ENCODE data around the gene RAI14. TPM values are rescaled to one million over a fixed set of nuclear protein-coding genes. Genes with fewer than 3 reads are reported as not detected.
"Not testable (repeated sequence)": the region's sequence is repeated elsewhere in the genome, so short reads cannot be mapped to it uniquely, and the experiment has no call there.

RAI14 gene
- total RNA-seq, 1 donor from 2014 or later = 307 TPM

DNA sequence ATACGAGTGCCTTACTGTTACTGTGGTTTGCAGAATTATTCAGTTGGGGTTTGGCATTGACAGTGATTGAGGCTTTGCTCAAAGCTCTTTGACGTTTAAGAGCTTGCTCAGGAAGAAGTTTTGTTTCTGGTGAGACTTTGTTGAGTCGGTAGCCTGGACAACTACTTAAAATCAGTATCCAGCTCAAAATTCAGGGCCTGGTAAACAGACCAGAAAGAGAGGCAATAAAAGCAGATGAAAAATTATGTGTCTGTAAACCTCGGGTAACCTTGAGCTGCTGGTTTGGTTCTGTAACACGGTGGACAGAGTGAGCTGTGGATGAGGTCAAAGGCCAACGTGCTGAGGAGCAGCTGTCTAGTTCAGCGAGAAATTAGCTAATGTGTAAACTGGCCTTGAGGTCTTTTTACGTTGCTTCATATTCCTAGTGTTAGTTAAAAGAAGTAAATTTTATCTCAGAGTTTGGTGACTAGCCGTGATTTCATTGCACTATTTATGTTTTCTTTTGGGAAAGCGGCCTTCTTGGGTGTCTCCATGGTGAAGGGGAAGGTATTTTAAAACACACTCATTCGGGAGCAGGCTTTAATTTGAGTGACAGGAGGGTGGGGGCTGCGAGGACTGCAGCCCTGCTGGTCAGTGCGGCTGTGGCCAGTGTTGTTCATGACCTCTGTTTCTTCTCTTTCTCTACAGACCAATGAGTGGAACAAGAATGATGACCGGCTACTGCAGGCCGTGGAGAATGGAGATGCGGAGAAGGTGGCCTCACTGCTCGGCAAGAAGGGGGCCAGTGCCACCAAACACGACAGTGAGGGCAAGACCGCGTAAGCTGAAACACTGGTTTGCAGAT is 100.9 kb downstream of the RAI14 start:
- Histone ChIP-seq H3K27me3 (ENCODE audit: insufficient read depth, low read length) (no peaks in the 10 kb centered on the region), H2AFZ (ENCODE audit: low read depth, low read length) (no peak overlapping the region), H3K9me3 (ENCODE audit: insufficient read depth, low read depth, low read length) (no peaks in the 10 kb centered on the region), H3K27ac (ENCODE audit: low read depth, low read length) (peak overlapping the region; percentile 3), H3K36me3 (ENCODE audit: insufficient read depth, low read length) (peaks cover 39% of the 10 kb centered on the region), H3K9ac (ENCODE audit: low read length) (peak overlapping the region; percentile 14), H3K4me3 (ENCODE audit: insufficient read depth, low read depth, low read length) (no peak overlapping the region), H4K20me1 (ENCODE audit: insufficient read depth, low read length) (peaks cover 60% of the 10 kb centered on the region), H3K4me1 (ENCODE audit: insufficient read depth, low read length) (peaks cover 5% of the 10 kb centered on the region), H3K79me2 (ENCODE audit: insufficient read depth, low read length) (peaks cover 94% of the 10 kb centered on the region), H3K4me2 (ENCODE audit: low read length) (no peak overlapping the region)
- H3K27me3 Mint-ChIP-seq (ENCODE audit: low read depth, unreplicated experiment) = no peaks in the 10 kb centered on the region
- peak; percentile 32 for DNase-seq (ENCODE audit: low read depth)
- peaks cover 23% of the 10 kb centered on the region for H3K4me1 Mint-ChIP-seq (ENCODE audit: low read depth, unreplicated experiment)
- peaks cover 33% of the 10 kb centered on the region for H3K36me3 Mint-ChIP-seq (ENCODE audit: low read depth, unreplicated experiment)
- H3K9me3 Mint-ChIP-seq (ENCODE audit: unreplicated experiment) = no peaks in the 10 kb centered on the region
- H3K27ac Mint-ChIP-seq (ENCODE audit: unreplicated experiment) = peak overlapping the region; percentile 3
- TF ChIP-seq EZH2 (IDR thresholded peaks at IDR 0.05; ENCODE audit: insufficient read depth, low read length) = no peak
- TF ChIP-seq, protein P1, sequence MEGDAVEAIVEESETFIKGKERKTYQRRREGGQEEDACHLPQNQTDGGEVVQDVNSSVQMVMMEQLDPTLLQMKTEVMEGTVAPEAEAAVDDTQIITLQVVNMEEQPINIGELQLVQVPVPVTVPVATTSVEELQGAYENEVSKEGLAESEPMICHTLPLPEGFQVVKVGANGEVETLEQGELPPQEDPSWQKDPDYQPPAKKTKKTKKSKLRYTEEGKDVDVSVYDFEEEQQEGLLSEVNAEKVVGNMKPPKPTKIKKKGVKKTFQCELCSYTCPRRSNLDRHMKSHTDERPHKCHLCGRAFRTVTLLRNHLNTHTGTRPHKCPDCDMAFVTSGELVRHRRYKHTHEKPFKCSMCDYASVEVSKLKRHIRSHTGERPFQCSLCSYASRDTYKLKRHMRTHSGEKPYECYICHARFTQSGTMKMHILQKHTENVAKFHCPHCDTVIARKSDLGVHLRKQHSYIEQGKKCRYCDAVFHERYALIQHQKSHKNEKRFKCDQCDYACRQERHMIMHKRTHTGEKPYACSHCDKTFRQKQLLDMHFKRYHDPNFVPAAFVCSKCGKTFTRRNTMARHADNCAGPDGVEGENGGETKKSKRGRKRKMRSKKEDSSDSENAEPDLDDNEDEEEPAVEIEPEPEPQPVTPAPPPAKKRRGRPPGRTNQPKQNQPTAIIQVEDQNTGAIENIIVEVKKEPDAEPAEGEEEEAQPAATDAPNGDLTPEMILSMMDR (IDR thresholded peaks at IDR 0.05; ENCODE audit: insufficient read depth, low read depth, low read length) = no peak
- no peak for FAIRE-seq
- H3K4me3 Mint-ChIP-seq (ENCODE audit: unreplicated experiment) = peak overlapping the region; percentile 7

DNA sequence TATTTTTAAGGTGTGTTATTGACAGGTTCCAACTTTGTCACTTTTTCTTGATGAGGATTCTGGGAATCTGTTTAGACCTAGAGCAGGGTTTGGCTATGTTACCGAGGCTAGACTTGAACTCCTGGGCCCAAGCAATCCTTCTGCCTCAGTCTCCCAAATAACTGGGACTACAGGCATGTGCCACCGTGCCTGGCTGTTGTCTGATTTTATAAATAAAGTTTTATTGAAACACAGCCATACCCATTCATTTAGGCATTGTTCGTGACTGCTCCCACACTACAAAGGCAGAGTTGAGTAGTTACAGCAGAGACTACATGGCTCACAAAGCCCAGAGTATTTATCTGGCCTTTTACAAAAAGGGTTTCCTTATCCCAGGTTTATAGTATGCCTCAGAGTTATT is 102.4 kb downstream of the RAI14 start:
- Histone ChIP-seq H4K20me1 (ENCODE audit: insufficient read depth, low read length) (peaks cover 64% of the 10 kb centered on the region), H3K27me3 (ENCODE audit: insufficient read depth, low read length) (no peaks in the 10 kb centered on the region), H3K4me2 (ENCODE audit: low read length) (no peak overlapping the region), H3K4me1 (ENCODE audit: insufficient read depth, low read length) (peaks cover 11% of the 10 kb centered on the region), H3K9me3 (ENCODE audit: insufficient read depth, low read depth, low read length) (no peaks in the 10 kb centered on the region), H2AFZ (ENCODE audit: low read depth, low read length) (no peak overlapping the region), H3K36me3 (ENCODE audit: insufficient read depth, low read length) (peaks cover 45% of the 10 kb centered on the region), H3K27ac (ENCODE audit: low read depth, low read length) (no peak overlapping the region), H3K9ac (ENCODE audit: low read length) (no peak overlapping the region), H3K79me2 (ENCODE audit: insufficient read depth, low read length) (peaks cover 94% of the 10 kb centered on the region), H3K4me3 (ENCODE audit: insufficient read depth, low read depth, low read length) (no peak overlapping the region)
- TF ChIP-seq, protein P1 (IDR thresholded peaks at IDR 0.05; ENCODE audit: insufficient read depth, low read depth, low read length) = no peak
- TF ChIP-seq EZH2 (IDR thresholded peaks at IDR 0.05; ENCODE audit: insufficient read depth, low read length) = no peak
- H3K4me1 Mint-ChIP-seq (ENCODE audit: low read depth, unreplicated experiment) = peaks cover 24% of the 10 kb centered on the region
- no peaks in the 10 kb centered on the region for H3K27me3 Mint-ChIP-seq (ENCODE audit: low read depth, unreplicated experiment)
- DNase-seq (ENCODE audit: low read depth) = no peak
- H3K4me3 Mint-ChIP-seq (ENCODE audit: unreplicated experiment) = no peak overlapping the region
- no peak for FAIRE-seq
- H3K27ac Mint-ChIP-seq (ENCODE audit: unreplicated experiment) = no peak overlapping the region
- H3K9me3 Mint-ChIP-seq (ENCODE audit: unreplicated experiment) = no peaks in the 10 kb centered on the region
- H3K36me3 Mint-ChIP-seq (ENCODE audit: low read depth, unreplicated experiment) = peaks cover 35% of the 10 kb centered on the region

DNA sequence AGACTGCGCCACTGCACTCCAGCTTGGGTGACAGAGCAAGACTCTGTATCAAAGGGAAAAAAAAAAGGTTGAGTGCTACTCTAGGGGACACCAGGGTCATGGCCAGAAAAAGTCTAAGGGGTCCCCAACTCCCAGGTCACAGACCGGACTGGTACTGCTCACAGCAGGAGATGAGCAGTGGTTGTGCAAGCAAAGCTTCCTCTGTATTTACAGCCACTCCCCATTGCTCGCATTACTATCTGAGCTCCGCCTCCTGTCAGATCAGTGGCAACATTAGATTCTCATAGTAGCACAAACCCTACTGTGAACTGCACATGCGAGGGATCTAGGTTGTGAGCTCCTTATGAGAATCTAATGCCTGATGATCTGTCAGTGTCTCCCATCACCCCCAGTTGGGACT is 103.1 kb downstream of the RAI14 start:
- H2AFZ ChIP-seq (ENCODE audit: low read depth, low read length); H3K27me3 Mint-ChIP-seq (ENCODE audit: low read depth, unreplicated experiment); H3K9me3 ChIP-seq (ENCODE audit: insufficient read depth, low read depth, low read length); H3K27ac ChIP-seq (ENCODE audit: low read depth, low read length); FAIRE-seq; H3K27me3 ChIP-seq (ENCODE audit: insufficient read depth, low read length); DNase-seq (ENCODE audit: low read depth); H3K4me2 ChIP-seq (ENCODE audit: low read length); H3K4me3 Mint-ChIP-seq (ENCODE audit: unreplicated experiment); H3K27ac Mint-ChIP-seq (ENCODE audit: unreplicated experiment); H3K4me3 ChIP-seq (ENCODE audit: insufficient read depth, low read depth, low read length); H3K9ac ChIP-seq (ENCODE audit: low read length); H3K9me3 Mint-ChIP-seq (ENCODE audit: unreplicated experiment): not testable (repeated sequence)
- peaks cover 24% of the 10 kb centered on the region for H3K4me1 Mint-ChIP-seq (ENCODE audit: low read depth, unreplicated experiment)
- Histone ChIP-seq H4K20me1 (ENCODE audit: insufficient read depth, low read length) (peaks cover 68% of the 10 kb centered on the region), H3K79me2 (ENCODE audit: insufficient read depth, low read length) (peaks cover 95% of the 10 kb centered on the region), H3K4me1 (ENCODE audit: insufficient read depth, low read length) (peaks cover 11% of the 10 kb centered on the region), H3K36me3 (ENCODE audit: insufficient read depth, low read length) (peaks cover 49% of the 10 kb centered on the region)
- H3K36me3 Mint-ChIP-seq (ENCODE audit: low read depth, unreplicated experiment) = peaks cover 40% of the 10 kb centered on the region

All from astrocyte (in vitro differentiated cells and primary cell).